Panc1 (cell line): ENCODE measurements around the gene RAB4B.

Source experiments
- POLR2AphosphoS5 ChIP-seq: IDR thresholded peaks from 2 replicates; pipeline ENCODE4 v1.6.1; 2012; ENCODE audit warnings: mild to moderate bottlenecking, low read depth, low read length, moderate library complexity
- REST ChIP-seq, 2 experiments: IDR thresholded peaks; 2 replicates each; pipeline ENCODE4 v1.6.1; 2011 to 2012; ENCODE audit warnings: low read depth in 2 of 2, control low read depth in 1 of 2, low read length in 1 of 2, mild to moderate bottlenecking in 1 of 2, moderate library complexity in 1 of 2; ENCODE audit not compliant: insufficient read depth in 1 of 2
- SIN3A ChIP-seq: IDR thresholded peaks from 2 replicates; pipeline ENCODE4 v1.6.1; 2012; ENCODE audit warnings: low read depth, mild to moderate bottlenecking, low read length, moderate library complexity, borderline replicate concordance; ENCODE audit not compliant: insufficient read depth
- TCF7L2 ChIP-seq: IDR thresholded peaks from 2 replicates; pipeline ENCODE4 v1.6.1; 2011; ENCODE audit warnings: mild to moderate bottlenecking, low read depth, low read length, inconsistent platforms
- TF ChIP-seq, protein P1 (sequence below): fragments of 450-650 bp; IDR thresholded peaks from 2 replicates; pipeline ENCODE4 v1.5.1; 2017; ENCODE audit warnings: mild to moderate bottlenecking

GRCh38 chr19:40739030-40739839 is 38.8 kb upstream of the RAB4B start:
- TF ChIP-seq, protein P1, sequence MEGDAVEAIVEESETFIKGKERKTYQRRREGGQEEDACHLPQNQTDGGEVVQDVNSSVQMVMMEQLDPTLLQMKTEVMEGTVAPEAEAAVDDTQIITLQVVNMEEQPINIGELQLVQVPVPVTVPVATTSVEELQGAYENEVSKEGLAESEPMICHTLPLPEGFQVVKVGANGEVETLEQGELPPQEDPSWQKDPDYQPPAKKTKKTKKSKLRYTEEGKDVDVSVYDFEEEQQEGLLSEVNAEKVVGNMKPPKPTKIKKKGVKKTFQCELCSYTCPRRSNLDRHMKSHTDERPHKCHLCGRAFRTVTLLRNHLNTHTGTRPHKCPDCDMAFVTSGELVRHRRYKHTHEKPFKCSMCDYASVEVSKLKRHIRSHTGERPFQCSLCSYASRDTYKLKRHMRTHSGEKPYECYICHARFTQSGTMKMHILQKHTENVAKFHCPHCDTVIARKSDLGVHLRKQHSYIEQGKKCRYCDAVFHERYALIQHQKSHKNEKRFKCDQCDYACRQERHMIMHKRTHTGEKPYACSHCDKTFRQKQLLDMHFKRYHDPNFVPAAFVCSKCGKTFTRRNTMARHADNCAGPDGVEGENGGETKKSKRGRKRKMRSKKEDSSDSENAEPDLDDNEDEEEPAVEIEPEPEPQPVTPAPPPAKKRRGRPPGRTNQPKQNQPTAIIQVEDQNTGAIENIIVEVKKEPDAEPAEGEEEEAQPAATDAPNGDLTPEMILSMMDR: no peak
- no peak for TF ChIP-seq SIN3A
- no peak for TF ChIP-seq POLR2AphosphoS5
- TF ChIP-seq REST (IDR thresholded peaks at IDR 0.05; ENCODE audit: insufficient read depth in 1 of 2, low read depth in 2 of 2, low read length in 1 of 2): no peak
- TF ChIP-seq TCF7L2: no peak
